Measurements from ENCODE around the gene ST3GAL4. TPM values are rescaled to one million over a fixed set of nuclear protein-coding genes. Genes with fewer than 3 reads are reported as not detected.

Gene ST3GAL4
- 11.9 and 17.3 TPM in 2 replicates for polyA plus RNA-seq (2011; rRNA removed)
- 25.4 and 31.5 TPM in 2 replicates for polyA plus RNA-seq (2012; cell fraction: cytosol; rRNA removed)
- polyA plus RNA-seq (2012; cell fraction: nucleus; rRNA removed) = 28.4 and 28.9 TPM in 2 replicates
- polyA plus RNA-seq (2017; fragmentation: RNase III; extraction: RNeasy Plus Mini Kit Qiagen cat#74134 plus additional on column Dnase treatment) = 16.5 to 19.7 TPM (median 17.5 TPM) in 3 replicates
- 17.9 and 19.2 TPM in 2 replicates for polyA minus RNA-seq (2011; rRNA and poly(A)+ RNA removed)

- POLR2A ChIA-PET = interaction anchor here (0.5 to 1.0 kb wide), 4 partner anchors 15 to 231 kb away, joined by 3 to 5 read pairs (median 3); no protein-coding TSS in a partner anchor
- 0% methylated on average over 4 of the region's 71 CpGs for WGBS (ENCODE audit: missing lambda C conversion rate)
These were observed at the start of gene ST3GAL4 for GRCh38 chr11:126355324-126355925. Gene ST3GAL4 (plus strand): TSS chr11:126355686. CDS start chr11:126406156, 50,470 bp downstream.

GRCh38 chr11:126305699-126306098 lies 49.8 kb upstream of the ST3GAL4 start:
- POLR2A ChIA-PET = no interaction called here
- 88% methylated on average over 4 of the region's 4 CpGs for WGBS (ENCODE audit: missing lambda C conversion rate)
- DNase-seq (ENCODE audit: low read depth in 1 of 2, low spot score in 1 of 2) (no peak), FAIRE-seq (no peak), ATAC-seq (no peak)
- TF ChIP-seq CBX2 (IDR thresholded peaks at IDR 0.05; ENCODE audit: borderline replicate concordance, low read depth) (no peak), ELK1 (IDR thresholded peaks at IDR 0.05; ENCODE audit: low read depth, low read length) (no peak), CEBPB (IDR thresholded peaks at IDR 0.05) (no peak), HEYL (CRISPR knock-in tag; IDR thresholded peaks at IDR 0.05) (no peak), NPAS2 (CRISPR knock-in tag; IDR thresholded peaks at IDR 0.05; ENCODE audit: borderline replicate concordance) (no peak), ZSCAN20 (CRISPR knock-in tag; IDR thresholded peaks at IDR 0.05) (no peak), E2F6 (IDR thresholded peaks at IDR 0.05; ENCODE audit: borderline replicate concordance, low read depth) (no peak), FOSB (CRISPR knock-in tag; IDR thresholded peaks at IDR 0.05) (no peak), RCOR1 (IDR thresholded peaks at IDR 0.05; ENCODE audit: low read depth, low read length) (no peak), ZC3H11A (IDR thresholded peaks at IDR 0.05) (no peak), ATOH8 (CRISPR knock-in tag; IDR thresholded peaks at IDR 0.05; ENCODE audit: low read depth) (no peak), REST (IDR thresholded peaks at IDR 0.05) (no peak), HOXB5 (CRISPR knock-in tag; IDR thresholded peaks at IDR 0.05) (no peak), PHF8 (IDR thresholded peaks at IDR 0.05; ENCODE audit: borderline replicate concordance, low read depth) (no peak), CHD2 (IDR thresholded peaks at IDR 0.05; ENCODE audit: low read length, partially characterized antibody) (no peak)
- Histone ChIP-seq H3K4me1 (peaks cover 8% of the 10 kb centered on the region; the same call in 1 of the 3 replicates), H3K9me3 (no peaks in the 10 kb centered on the region), H3K4me2 (no peak overlapping the region), H3K4me3 (no peak overlapping the region), H3K27ac (no peak overlapping the region)
- CTCF ChIA-PET = no interaction called here

More at GRCh38 chr11:126355324-126355925, at the start of gene ST3GAL4:
- TF ChIP-seq E2F6 (IDR thresholded peaks at IDR 0.05; ENCODE audit: borderline replicate concordance, low read depth) = 0 out of 2 replicates have a peak, but pooled peaks have one; percentile 27
- peak; percentile 67; the same call in 1 of the 2 replicates for TF ChIP-seq MAZ (IDR thresholded peaks at IDR 0.05; ENCODE audit: borderline replicate concordance, low read depth, low read length)
- TF ChIP-seq ATOH8 (CRISPR knock-in tag; IDR thresholded peaks at IDR 0.05; ENCODE audit: low read depth) = no peak
- TF ChIP-seq MAX (IDR thresholded peaks at IDR 0.05) = peak; percentile 9; the same call in 1 of the 2 replicates
- TF ChIP-seq POLR2A (IDR thresholded peaks at IDR 0.05; ENCODE audit: low read length) = peak; percentile 55; the same call in 1 of the 2 replicates
- 0 out of 2 replicates have a peak, but pooled peaks have one; percentile 31 for TF ChIP-seq PHF8 (IDR thresholded peaks at IDR 0.05; ENCODE audit: borderline replicate concordance, low read depth)
- no peaks in the 10 kb centered on the region for H3K9me3 ChIP-seq
- peak within 1 kb of the TSS; percentile 98 for H3K27ac ChIP-seq
- H3K4me2 ChIP-seq = peak within 1 kb of the TSS; percentile 94
- H3K4me1 ChIP-seq = peaks cover 54% of the 10 kb centered on the region
- no peak for FAIRE-seq
- peak within 1 kb of the TSS; percentile 92 for H3K4me3 ChIP-seq
- CTCF ChIA-PET = interaction anchor here (1.1 kb wide), 1 partner anchor 45 kb away, joined by 3 read pairs; no protein-coding TSS in a partner anchor
- ATAC-seq = peak; percentile 77 to 79
- DNase-seq (ENCODE audit: low read depth in 1 of 2, low spot score in 1 of 2) = peak; percentile 69 to 74

Data from A549 (cell line).